NCI-H748 (cell line): ENCODE results near the gene PDCD11.
A peak's percentile ranks its signal among the peaks of the same experiment; 100 is the strongest.

ENCODE experiments used
- DNase-seq: peaks from one replicate; lab custom pipeline; 2025; ENCODE audit not compliant: unreplicated experiment; lab: John Stamatoyannopoulos, UW

Gene PDCD11

DNA sequence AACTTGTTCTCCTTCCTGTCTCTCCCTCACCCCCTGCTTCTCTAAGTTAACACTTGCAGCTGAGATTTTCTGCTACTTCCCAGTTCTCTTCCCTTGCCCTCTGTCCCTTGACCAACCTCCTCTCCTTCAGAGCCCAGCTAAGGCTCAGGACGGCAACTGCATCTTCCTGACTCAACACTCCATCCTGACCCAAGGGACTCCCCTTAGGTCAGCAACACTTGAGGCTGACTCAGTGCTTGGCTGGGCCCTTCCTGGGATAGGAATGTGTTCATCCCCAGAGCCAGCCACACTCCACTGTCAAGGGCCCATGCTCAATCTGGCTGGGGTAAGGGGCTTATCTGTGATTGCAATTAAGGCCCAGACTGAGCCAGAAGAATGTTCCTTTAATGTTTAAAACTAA, 52.3 kb downstream of the PDCD11 start:
- no peak for DNase-seq

GRCh38 chr10:103449208-103450144, 53.0 kb downstream of the PDCD11 start:
- DNase-seq = no peak

DNA sequence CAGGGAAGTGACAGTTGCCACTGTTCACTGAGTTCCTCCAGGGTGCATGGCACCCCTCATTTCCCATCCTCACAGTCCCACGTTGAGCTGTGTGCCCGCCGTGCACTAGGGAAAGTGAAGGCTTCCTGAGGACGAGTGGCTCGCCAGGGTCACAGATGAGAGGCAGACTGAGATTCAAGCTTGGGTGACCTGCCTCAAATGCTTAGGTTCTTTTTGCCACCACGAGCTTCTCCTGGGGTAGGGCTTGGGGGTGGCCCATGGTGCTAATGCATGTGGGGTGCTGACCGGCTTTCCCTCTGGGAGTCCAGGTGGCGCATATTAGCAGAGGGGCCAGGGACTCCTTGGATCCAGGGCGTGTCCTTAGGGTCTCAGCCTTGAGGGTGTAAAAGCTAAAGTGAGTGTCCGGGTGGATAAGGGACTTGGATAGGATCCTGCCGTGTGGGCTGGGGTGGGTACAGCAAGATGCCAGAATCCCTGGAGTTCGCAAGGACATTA, 53.8 kb downstream of the PDCD11 start:
- DNase-seq = no peak

GRCh38 chr10:103451091-103451813, 54.8 kb downstream of the PDCD11 start:
- peak; percentile 2 for DNase-seq

DNA sequence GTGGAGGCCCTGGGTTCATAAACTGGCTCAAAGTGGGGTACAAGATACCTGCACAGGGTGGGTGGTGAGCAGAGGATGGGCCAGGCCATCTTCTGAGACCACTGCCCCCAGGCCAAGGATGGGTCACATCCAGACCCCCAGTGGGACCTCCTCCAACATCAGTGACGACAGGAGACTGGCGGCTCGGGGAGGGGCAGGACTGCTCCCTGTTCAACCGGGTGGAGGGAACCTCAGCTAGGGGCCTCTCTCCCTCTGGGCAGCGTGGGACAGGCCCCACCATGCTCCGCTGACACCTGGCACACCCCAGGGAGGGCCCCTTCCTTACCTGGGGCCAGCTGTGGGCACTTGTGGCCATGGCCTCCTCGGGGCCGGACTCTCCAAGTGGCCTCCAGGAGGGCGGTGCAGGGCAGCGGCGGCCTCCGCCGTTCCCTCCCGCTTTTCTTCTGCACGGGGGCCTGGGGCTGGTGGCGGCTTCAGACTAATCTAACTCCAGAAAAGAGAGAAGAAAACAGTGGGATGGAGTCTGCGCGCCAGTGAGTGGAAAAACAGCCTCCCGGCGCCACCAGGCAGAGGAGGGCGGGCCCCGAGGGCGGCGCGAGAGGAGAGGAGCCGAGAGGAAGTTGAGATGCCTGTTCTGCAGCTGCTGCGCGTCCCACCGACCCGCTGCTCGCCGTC, 55.5 kb downstream of the PDCD11 start, which contains the start of gene CALHM2:
TSS of gene CALHM2 (minus strand) at position 540 of the 675 bp plus-strand sequence. CDS start 2,429 bp downstream, outside the sequence.
- DNase-seq = peak; percentile 56

GRCh38 chr10:103452506-103453230, 56.2 kb downstream of the PDCD11 start:
- no peak for DNase-seq

GRCh38 chr10:103454026-103454425, 57.6 kb downstream of the PDCD11 start:
- no peak for DNase-seq

DNA sequence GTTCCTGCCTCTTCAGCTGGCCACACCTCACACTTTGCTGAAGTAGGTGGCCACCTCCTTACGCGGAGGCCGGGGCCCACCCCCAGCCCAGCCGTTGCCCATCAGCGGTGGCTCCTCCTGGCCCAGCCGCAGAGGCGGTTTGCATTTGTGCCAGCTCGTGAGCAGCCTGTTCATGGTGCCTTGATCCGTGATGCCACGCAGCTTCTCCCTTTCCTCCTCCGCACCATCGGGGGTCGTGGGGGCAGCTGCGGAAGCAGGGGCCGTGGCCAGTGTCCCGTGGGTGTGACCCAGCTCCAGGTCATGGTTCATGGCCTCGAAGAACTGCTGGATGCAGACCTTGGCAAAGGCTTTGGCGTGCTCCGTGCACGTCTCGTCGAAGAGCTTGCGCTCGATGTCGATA, 58.8 kb downstream of the PDCD11 start:
- no peak for DNase-seq

DNA sequence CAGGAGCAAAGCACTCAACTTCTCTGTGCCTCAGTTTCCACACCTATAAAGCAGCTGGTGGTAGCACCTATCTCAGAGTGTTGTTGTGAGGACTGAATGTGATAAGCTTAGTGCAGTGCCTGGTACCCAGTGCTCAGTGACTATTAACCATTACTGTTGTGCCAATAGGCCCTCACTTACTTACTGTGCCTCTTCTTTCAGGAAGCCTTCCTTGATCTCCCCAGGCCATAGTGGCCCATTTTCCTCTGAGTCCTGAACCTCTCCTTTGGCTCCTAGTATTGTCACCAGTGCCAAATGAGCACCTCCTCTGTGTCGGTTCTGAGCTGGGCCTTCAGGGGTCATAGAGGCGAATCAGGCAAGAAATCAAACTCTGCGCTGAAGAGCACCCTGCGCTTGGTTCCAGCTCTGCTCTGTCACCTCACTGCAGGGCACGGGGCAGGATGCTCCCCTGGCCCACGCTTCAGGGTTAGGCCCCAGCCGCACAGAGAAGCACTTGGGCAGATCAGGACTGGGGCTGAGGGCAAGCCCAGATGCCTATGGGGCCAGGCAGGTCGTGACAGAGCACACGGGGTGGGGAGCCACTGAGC, 59.7 kb downstream of the PDCD11 start:
- DNase-seq = no peak

GRCh38 chr10:103457176-103457712, 60.8 kb downstream of the PDCD11 start:
- DNase-seq = no peak

DNA sequence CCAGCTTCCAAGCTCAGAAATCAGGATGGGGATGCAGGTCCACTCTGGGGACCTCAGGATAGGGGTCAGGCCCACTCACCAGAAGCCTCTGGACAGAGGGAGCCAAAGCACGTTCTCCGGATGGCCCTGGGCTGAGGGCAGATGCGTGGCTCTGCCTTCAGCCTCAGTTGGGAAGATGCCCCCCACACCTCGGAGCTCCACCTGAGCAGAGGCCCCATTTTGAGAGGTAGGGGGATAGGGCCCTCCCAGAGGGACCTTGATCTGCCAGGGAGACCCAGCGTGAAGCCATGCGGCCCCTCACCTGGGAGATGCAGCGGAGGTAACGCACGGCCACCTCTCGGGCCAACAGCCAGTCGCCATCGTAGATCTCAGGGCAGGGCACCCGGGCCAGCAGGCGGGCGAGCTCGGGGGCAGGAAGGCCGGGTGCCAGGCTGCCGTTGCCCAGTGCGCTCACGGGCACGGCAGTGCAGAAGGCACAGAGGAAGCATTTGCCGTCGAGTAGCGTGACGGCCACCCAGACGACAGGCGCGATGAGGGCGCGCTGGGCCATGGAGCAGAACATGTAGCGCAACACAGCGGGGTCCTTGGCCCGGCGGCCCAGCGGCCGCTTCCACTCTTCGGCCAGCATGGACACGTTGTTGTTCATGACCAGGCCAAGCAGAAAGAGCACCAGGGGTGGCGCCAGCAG, 61.6 kb downstream of the PDCD11 start:
- DNase-seq = no peak

DNA sequence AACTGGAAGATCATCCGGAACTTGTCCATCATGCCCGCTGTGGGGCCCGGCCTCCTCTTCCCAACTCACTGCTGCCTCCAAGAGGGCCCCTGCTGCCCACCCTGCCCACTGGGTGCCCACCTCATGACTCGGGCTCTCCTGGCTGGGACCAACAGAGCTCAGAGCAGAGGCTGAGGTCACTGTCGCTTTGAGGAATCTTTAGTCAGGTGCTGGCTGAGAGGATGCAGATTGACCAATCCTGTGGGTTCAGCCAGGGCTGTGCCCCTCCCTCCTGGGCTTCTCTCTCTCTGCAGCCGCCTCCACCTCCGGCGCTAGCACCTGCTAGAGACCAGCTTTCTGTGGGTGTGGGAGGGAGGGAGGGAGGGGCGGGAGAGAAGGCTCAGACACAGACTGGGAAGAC, 62.3 kb downstream of the PDCD11 start, which contains the start of gene CALHM1:
TSS of gene CALHM1 (minus strand) at position 181 of the 400 bp plus-strand sequence. CDS start at position 32, 149 bp downstream.
- peak; percentile 19 for DNase-seq

DNA sequence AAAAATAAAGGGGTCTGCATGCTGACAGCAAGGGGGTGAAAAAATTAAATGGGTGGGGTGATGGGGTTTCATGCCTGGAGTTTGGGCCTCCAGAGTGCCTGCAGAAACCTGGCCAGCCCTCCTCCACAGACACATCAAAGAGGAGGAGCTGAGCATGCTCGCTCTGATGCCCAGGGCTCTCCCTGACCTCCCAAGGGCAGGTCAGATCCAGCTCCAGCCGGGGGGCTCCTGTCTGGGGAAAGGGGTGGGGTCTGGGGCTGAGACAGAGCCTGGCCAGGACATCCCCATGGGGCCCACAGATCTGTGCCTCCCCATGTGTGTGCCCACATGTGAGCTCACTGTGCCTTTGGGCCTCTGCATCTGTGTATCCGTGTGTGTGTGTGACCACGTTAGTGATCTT, 63.2 kb downstream of the PDCD11 start:
- DNase-seq = no peak

GRCh38 chr10:103463499-103463898, 67.1 kb downstream of the PDCD11 start:
- no peak for DNase-seq

GRCh38 chr10:103465411-103466179, 69.2 kb downstream of the PDCD11 start:
- no peak for DNase-seq

DNA sequence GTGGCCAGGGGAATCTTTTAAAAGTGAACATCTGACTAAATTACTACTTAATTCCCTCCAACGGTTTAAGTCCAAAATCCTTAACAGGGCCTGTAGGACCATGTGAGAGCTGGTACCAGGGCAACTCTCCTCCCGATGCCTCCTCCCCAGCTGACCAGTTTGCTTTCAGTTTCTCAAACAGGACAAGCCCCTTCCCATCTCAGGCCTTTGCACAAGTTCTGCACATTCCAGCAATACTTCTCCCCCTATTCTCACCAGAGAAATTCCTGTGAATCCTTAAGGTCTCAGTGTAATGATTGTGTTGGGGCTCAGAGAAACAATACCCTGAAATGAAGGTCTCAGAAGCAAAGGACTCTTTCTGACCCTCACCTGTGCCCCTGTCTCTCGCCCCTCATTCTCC, 70.3 kb downstream of the PDCD11 start:
- no peak for DNase-seq

GRCh38 chr10:103467406-103467805, 71.0 kb downstream of the PDCD11 start:
- DNase-seq = no peak

DNA sequence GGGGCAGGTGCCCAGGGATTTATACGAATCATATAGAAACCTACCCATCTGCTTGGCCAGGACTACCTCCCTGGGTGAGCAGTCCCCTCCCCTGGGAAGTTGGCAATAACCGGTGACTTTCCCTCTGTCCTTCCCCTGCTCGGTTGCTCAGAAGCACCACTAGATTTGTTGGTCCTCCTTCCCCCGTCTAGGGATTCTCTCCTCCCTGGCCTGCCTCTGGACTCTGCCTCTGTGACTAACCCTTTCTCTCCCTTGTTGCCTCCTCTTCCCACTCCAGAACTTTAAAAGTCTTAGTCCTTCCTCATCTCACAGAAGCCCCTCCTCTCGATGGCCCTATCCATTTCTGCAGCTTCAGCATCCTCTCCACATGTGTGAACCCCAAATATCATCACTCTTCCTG, 72.8 kb downstream of the PDCD11 start:
- no peak for DNase-seq
